HG03196 (cell line): ENCODE data around the gene TIMM10B.
"Not testable (repeated sequence)": the region's sequence is repeated elsewhere in the genome, so short reads cannot be mapped to it uniquely, and the experiment has no call there.

ENCODE experiments used
- ATAC-seq: cut with Tn5 transposase; IDR thresholded peaks from one replicate; pipeline ENCODE4 v1.9.1; 2021; ENCODE audit not compliant: unreplicated experiment

The TIMM10B gene

GRCh38 chr11:6504166-6504565, 22.9 kb downstream of the TIMM10B start:
- ATAC-seq: no peak

GRCh38 chr11:6505577-6506240, 24.4 kb downstream of the TIMM10B start:
- ATAC-seq: no peak

GRCh38 chr11:6516865-6517264, 35.6 kb downstream of the TIMM10B start:
- ATAC-seq: no peak

GRCh38 chr11:6520265-6520664, 39.0 kb downstream of the TIMM10B start:
- no peak for ATAC-seq

GRCh38 chr11:6521946-6522345, 40.6 kb downstream of the TIMM10B start:
- ATAC-seq: not testable (repeated sequence)

- ATAC-seq: no peak
Measured at GRCh38 chr11:6523253-6523652, 42.0 kb downstream of the TIMM10B start.

GRCh38 chr11:6526411-6527135, 45.3 kb downstream of the TIMM10B start:
- no peak for ATAC-seq

GRCh38 chr11:6529266-6529665, 48.0 kb downstream of the TIMM10B start:
- no peak for ATAC-seq

- no peak for ATAC-seq
Measured at GRCh38 chr11:6530848-6531247, 49.5 kb downstream of the TIMM10B start.

- no peak for ATAC-seq
Measured at GRCh38 chr11:6531267-6531752, 50.0 kb downstream of the TIMM10B start.
